Chondrocyte (in vitro differentiated cells): Measurements from ENCODE around the gene FRMD3. TPM values are rescaled to one million over a fixed set of nuclear protein-coding genes. Genes with fewer than 3 reads are reported as not detected.

Experiments used
- DNase-seq: peaks from one replicate; pipeline ENCODE4 v3.0.0; 2021; ENCODE audit warnings: mixed read lengths, low spot score
- H3K27ac Mint-ChIP-seq: one replicate; pipeline ENCODE4 v1.8.0; 2021; ENCODE audit warnings: mild to moderate bottlenecking, moderate library complexity, mixed read lengths; ENCODE audit not compliant: unreplicated experiment
- H3K27me3 Mint-ChIP-seq: 2 replicates; pipeline ENCODE4 v1.8.0; 2021; ENCODE audit warnings: low read depth, mixed read lengths
- H3K36me3 Mint-ChIP-seq: 2 replicates; pipeline ENCODE4 v1.8.0; 2021; ENCODE audit warnings: low read depth, mixed read lengths
- H3K4me1 Mint-ChIP-seq: 2 replicates; pipeline ENCODE4 v1.8.0; 2021; ENCODE audit warnings: low read depth, mild to moderate bottlenecking, mixed read lengths
- H3K4me3 Mint-ChIP-seq: one replicate; pipeline ENCODE4 v1.8.0; 2021; ENCODE audit warnings: mild to moderate bottlenecking, moderate library complexity, mixed read lengths; ENCODE audit not compliant: unreplicated experiment
- H3K9me3 Mint-ChIP-seq: 2 replicates; pipeline ENCODE4 v1.8.0; 2021; ENCODE audit warnings: low read depth, mixed read lengths
- CTCF ChIP-seq: fragments of 200-600 bp; sonication (generic); IDR thresholded peaks from 2 replicates; pipeline ENCODE4 v1.5.0; 2021; ENCODE audit warnings: antibody characterized with exemption, mild to moderate bottlenecking, moderate library complexity
- total RNA-seq: library from RNA; stranded (reverse); gene quantifications from 3 replicates; pipeline ENCODE4 v1.2.1, GENCODE V29; 2021

The FRMD3 gene
- total RNA-seq, 1 donor from 2014 or later = 1.1 TPM

GRCh38 chr9:83339435-83339834 lies 198.8 kb downstream of the FRMD3 start:
- Mint-ChIP-seq H3K36me3 (no peaks in the 10 kb centered on the region), H3K4me1 (peaks cover 4% of the 10 kb centered on the region), H3K4me3 (no peak overlapping the region), H3K27ac (no peak overlapping the region), H3K27me3 (no peaks in the 10 kb centered on the region), H3K9me3 (no peaks in the 10 kb centered on the region)
- TF ChIP-seq CTCF = no peak
- no peak for DNase-seq

DNA sequence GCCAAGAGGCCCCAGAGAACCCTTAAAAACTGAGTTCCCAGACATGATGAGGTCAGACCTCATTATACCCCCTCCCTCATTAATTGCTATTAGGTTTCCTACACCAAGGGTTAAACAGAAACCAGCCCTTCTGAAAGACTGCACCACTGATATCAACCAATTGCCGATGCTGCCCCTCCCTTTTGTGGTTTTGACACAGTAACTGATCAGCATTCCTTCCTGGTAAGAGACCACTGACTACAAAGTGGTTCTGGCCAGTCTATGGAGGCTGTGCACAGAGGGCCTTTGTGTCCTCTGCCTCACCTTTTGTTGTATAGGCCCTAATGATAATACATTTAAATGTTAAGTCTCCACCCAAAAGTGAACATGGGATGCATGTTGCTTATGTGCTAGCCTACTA lies 201.5 kb downstream of the FRMD3 start:
- H3K4me1 Mint-ChIP-seq = peaks cover 9% of the 10 kb centered on the region
- H3K27me3 Mint-ChIP-seq = no peaks in the 10 kb centered on the region
- H3K36me3 Mint-ChIP-seq = no peaks in the 10 kb centered on the region
- H3K9me3 Mint-ChIP-seq = no peaks in the 10 kb centered on the region
- no peak overlapping the region for H3K27ac Mint-ChIP-seq
- no peak for DNase-seq
- no peak overlapping the region for H3K4me3 Mint-ChIP-seq
- no peak for TF ChIP-seq CTCF

- Mint-ChIP-seq H3K36me3 (no peaks in the 10 kb centered on the region), H3K4me1 (peaks cover 9% of the 10 kb centered on the region), H3K9me3 (no peaks in the 10 kb centered on the region), H3K27ac (peak overlapping the region; percentile 32), H3K27me3 (no peaks in the 10 kb centered on the region), H3K4me3 (no peak overlapping the region)
- peak; percentile 97 for TF ChIP-seq CTCF
- DNase-seq = no peak
Observed at GRCh38 chr9:83334320-83334719, 203.9 kb downstream of the FRMD3 start.

DNA sequence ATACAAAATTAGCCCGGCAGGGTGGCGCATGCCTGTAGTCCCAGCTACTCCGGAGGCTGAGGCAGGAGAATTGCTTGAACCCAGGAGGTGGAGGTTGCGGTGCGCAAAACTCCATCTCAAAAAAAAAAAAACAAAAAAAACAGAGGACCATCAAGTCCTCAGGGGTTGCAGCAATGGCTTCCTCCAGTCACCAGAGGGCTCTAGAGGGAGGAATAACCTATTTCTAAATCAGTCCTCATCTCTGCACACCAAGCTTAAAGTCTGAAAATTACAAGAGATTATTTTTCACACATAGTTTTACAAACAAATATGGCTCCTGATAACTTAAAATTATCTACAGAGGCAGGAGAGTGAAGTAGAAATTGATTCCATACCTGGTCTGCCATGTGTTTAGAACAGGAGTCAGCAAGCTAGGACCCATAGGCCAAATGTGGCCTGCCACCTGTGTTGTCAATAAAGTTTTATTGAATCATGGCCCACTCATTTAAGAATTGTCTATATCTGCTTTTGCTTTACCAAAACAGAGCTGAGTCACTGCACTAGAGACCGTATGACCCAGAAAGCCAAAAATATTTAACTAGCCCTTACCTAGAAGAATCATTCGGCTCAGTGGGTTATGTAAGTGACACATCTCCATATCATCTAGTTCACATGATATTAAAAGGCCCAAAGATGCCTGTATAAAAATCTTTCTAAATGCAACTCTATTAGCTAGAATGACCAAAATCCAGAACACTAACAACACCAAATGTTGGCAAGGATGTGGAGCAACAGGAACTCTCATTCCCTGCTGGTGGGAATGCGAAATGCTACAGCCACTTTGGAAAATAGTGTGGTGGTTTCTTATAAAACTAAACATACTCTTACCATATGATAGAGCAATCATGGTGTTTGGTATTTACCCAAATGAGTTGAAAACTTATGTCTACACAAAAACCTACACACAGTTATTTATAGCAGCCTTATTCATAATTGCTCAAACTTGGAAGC lies 207.7 kb downstream of the FRMD3 start:
- Mint-ChIP-seq H3K27me3 (no peaks in the 10 kb centered on the region), H3K27ac (no peak overlapping the region)

More for the DNA sequence above, 207.7 kb downstream of the FRMD3 start:
- H3K36me3 Mint-ChIP-seq = no peaks in the 10 kb centered on the region
- H3K9me3 Mint-ChIP-seq = no peaks in the 10 kb centered on the region
- no peak for DNase-seq
- H3K4me1 Mint-ChIP-seq = peaks cover 9% of the 10 kb centered on the region
- H3K4me3 Mint-ChIP-seq = no peak overlapping the region
- TF ChIP-seq CTCF = peak; percentile 30
